AML-193 (cell line): Measurements from ENCODE around the gene SERP2.

ENCODE experiments used
- DNase-seq, 2 experiments: peaks; one replicate each; lab custom pipeline; 2025; lab: John Stamatoyannopoulos, UW

SERP2 gene

GRCh38 chr13:44435142-44435918 is 61.7 kb downstream of the SERP2 start:
- peak; percentile 95 to 98 for DNase-seq

- no peak for DNase-seq
These were observed 62.4 kb downstream of the SERP2 start for GRCh38 chr13:44435919-44436510.

GRCh38 chr13:44436589-44437337 is 63.1 kb downstream of the SERP2 start:
- peak; percentile 59 to 65 for DNase-seq

GRCh38 chr13:44437356-44438233 is 64.0 kb downstream of the SERP2 start:
- peak; percentile 65 to 74 for DNase-seq

- DNase-seq = no peak
These were observed 64.6 kb downstream of the SERP2 start for GRCh38 chr13:44438234-44438579.

- DNase-seq = peak; percentile 72
These were observed 65.9 kb downstream of the SERP2 start for GRCh38 chr13:44439452-44440024.

- no peak for DNase-seq
These were observed 66.5 kb downstream of the SERP2 start for GRCh38 chr13:44440046-44440608.
